Umbilical cord (tissue), 2 donors: ENCODE data around the gene ACSBG1. TPM values are rescaled to one million over a fixed set of nuclear protein-coding genes. Genes with fewer than 3 reads are reported as not detected.
A peak's percentile ranks its signal among the peaks of the same experiment; 100 is the strongest.

Experiments
- DNase-seq: peaks from one replicate; pipeline ENCODE4 v3.0.0-alpha.2; 2015; ENCODE audit warnings: low spot score
- total RNA-seq: library from RNA; depleted of rRNA; stranded (reverse); fragments of >200 nt; gene quantifications from one replicate; pipeline ENCODE4 v1.2.3, GENCODE V29; 2014; ENCODE audit warnings: low replicate concordance; ENCODE audit not compliant: insufficient read depth

Gene ACSBG1
- total RNA-seq, 1 donor from 2014 or later, result 1.2 TPM

DNA sequence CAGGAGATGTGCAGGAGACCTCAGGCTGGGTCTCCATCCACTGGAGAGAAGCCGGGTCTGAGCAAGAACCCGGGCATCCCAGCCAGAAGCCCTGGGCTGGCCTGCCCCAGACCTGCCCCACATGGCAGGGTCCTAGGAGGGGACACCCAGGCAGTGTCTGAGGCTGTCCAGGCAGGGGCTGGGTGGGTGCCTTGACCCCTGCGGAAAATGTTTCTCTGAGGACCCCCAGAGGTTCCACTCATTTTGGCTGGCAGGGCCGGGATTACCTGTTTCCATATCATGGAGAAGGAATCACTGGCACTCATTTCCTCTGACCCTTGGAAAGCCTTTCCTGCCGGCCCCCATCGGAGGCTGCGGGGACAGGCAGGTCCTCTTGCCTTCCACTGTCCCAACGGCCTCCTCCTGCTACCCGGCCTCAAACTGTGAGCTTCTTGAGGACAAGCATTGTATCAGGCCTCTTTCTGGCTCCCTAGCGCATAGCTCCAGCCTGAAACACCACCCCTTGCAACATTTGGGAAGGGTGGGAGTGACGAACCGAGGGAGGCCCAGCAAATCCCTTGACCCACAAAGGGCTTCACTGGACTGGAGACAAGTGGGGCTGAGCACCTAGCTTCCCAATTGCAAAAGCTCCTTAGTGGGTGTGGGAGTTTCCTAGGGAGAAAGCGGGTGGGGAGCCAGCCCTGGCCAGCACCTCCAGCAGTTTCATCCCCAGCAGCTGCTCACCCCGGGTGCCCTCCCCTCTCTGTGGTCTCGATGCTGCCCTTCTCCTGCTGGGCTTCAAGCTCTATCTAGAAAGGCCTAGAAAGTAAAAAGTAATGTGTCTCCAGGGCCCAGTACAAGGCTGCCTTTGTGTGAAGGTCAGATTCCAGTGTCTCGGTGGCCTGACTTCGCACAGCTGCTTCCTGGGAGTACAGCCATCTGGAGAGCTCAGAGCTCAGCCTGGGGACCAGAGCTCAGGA lies 29.7 kb downstream of the ACSBG1 start:
- DNase-seq, result no peak

DNA sequence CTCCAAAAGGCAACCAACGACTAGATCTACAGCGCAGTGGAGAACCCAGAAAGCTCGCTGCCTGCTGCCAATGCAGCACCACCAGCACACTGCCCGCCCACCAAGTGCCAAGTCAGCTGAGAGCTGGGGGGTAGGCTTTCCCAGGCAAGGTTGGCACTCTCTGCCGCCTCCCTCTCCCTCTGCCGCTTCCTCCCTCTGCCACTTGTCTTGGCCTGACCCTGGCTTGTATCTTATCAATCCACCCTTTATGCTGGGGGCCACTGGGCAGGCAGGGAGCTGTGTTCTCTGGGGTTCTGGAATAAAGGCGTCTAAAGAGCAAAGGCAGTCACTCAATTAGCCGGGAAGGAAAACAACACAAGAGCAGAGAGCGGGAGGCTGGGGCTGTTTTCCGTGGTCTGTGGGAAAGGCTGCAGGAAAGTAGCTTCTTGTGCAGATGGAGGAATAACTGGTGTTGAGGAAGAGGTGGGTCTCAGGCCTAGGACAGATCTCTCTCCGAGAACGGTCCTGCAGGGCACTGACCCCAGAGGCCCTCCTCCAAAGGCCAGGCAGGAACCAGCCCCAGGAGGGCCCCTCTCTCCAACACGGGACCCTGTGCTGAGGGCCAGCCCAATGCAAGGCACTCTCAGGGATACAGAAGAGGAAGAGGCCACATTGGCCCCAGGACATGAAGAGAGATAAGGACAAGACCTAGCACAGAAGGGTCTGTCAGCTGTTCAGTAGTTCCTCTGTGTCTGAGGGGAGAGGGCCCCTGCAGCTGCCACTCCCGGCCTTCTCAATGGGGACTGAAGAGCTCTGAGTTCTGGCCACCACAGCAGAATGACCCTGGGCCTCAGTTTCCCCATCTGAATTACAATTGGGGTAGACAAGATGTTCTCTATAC lies 30.8 kb downstream of the ACSBG1 start:
- no peak for DNase-seq

GRCh38 chr15:78201281-78202190 lies 32.8 kb downstream of the ACSBG1 start:
- no peak for DNase-seq

DNA sequence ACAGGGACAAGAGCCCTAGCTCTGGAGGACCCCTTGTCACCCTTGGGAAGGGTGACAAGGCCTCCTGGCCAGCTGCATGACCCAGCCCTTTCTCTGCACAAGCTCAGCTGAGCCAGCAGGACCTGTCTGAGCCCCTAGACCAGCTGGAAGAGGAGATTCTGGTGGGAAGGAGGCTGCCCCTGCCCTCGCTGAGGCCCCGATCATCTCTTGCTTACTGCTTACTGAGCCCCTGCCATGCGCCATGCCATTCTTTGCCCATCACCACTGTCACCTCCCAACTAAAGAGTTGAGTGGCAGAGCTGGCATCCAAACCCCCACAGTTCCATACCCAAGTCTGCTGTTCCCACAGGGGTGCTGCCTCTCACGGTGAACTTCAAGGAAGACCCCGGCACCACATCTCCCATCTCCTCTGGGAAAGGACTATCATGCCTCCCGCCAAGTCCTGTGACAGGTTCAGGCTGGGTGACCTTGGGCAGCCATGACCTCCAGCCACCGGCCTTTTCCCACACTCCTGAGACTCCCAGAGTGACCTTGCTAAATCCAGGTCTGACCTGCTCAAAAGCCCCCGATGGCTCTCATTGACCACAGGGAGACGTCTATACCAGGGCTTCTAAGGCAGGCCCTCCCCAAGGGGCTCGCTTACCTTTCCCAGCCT lies 34.0 kb downstream of the ACSBG1 start:
- no peak for DNase-seq

DNA sequence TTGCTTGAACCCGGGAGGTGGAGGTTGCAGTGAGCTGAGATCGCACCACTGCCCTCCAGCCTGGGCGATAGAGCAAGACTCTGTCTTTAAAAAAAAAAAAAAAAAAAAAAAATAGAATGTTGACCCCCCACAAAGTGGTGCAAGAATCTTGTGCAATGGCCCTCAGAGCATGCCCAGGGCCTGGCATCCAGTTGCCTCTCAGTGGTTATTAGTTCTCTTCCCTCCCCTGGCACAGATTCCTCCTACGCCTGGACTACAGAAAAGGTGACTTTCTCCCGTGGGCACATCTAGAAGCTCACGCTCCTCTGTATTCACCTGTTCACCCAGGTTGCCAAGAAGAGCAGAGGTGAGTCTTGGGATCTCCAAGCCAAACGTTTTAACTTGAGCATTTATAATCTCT lies 36.7 kb downstream of the ACSBG1 start:
- no peak for DNase-seq

GRCh38 chr15:78195735-78196201 lies 38.6 kb downstream of the ACSBG1 start:
- peak; percentile 32 for DNase-seq

GRCh38 chr15:78194568-78194925 lies 39.8 kb downstream of the ACSBG1 start:
- DNase-seq, result no peak

DNA sequence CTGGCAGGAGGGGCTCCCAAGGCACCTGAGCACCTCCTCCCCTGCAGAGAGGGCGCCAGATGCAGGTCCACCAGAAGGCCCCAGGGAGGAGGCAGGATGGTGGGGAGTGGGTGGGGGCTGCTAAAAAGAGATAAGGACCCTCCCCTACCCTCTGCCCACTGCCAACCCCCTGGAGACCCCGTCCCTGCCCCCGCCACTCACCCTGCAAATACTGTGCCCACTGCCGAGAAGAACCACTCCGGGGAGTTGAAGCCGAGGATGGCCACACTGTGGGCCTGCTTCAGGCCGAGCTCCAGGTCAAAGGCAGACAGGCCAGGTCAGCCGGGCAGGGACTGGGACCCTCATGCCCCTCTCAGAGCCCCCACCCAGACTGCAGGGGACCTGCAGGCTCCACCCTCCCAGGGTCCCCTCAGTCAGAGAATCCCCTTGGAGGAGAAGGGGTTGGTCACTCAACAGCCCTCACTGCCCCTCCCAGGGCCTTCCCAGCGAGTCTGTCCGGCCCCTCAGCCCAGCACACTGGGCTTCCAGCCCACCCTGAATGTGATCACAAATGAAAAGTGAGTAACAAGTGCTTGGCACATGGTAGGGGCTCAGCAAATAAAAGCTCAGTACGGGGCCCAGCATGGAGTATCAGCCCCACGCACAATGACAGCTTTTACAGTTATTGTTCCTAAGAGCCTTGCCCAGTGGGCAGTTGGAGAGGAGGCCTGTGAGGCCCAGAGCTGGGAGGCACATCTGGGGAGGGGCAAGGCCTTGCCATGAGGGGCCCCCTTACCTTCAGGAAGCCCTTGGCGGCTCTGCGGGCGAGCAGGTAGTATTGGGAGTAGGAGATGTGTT lies 40.4 kb downstream of the ACSBG1 start:
- DNase-seq, result no peak

DNA sequence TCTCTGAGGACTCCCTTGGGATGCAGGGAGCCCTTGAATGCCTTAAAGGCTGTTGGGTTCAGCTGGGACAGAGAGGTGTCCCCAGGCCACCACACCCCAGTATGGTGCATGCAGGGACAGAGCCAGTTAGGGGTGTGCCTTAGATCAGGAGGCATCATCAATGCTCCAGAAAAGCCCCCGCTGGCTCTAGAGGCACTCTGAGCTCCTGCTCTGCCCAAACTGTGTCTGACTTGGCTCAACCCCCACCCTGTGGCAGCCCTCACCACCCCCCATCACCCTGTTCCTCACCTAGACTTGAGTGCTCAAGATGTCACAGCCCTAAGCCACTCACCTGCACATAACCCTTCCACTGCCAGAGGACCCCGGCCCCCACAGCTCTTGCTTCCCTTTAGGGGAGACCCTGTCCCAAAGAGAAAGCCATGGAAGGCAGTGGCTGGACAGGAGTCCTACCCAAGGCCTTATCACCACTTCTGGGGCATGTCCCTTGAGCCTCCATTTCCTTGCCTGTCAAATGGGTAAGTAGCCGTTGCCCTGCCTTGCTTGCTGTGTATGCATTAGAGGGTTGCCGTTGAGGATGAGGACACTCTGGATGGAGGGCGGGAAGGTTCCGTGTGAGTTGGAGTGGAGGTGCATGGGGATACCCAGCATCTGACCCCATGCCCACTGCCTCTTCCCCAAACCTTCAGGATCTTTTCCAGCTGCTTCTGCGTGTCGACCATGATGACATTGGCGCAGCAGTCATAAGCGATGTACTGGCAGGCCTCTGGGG lies 41.4 kb downstream of the ACSBG1 start:
- DNase-seq, result no peak

DNA sequence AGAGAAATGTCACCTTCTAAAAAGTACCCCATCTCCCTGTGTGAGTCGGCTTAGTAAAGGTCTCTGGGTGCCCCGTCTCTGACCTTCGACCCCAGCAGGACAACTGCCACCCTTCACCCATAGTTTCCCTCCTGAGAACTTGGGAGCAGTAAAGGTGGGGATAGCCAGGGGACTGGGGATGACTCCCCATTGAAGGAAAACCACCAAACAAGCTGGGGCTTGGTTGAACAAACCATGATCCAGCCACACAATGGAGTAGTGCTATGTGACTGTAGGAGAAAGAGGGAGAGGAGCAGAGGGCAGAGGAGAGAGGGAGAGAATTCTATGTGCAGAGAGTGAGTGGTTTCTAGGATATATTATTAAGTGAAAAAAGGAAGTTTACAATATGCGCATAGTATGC lies 51.5 kb downstream of the ACSBG1 start:
- no peak for DNase-seq

DNA sequence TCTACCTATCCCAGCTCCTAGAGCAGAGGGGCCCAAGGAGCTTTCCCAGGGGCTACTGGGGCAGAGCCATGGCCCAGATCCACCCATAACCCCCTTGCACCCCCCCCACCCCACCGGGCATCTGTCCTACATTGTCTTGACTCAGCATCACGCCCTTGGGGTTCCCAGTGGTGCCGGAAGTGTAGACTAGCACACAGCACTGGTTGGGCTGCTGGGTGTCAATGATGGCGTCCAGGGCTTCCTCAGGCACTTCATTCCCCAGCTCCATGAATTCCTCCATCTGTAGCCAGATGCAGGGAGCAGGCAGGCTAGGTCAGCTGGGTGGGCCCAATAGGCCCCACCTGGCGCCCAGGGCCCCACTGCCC lies 52.0 kb downstream of the ACSBG1 start:
- no peak for DNase-seq

DNA sequence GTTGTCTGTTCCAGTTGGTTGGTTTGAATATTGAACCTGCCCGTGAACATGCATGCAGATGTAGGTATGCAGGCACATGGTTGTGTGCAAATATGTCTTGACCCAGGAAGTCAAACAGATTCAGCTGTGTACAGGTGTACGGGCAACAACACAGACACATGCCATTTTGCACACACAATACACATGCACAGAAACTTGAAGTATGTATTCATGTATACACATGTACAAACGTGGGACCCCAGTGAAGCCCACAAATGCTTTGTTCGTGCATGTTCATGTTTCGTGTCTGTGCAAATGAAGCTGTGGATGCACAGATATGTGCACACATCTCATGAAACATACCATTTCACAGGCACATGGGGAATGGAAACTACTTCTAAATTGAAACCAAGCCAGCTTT lies 54.5 kb downstream of the ACSBG1 start:
- no peak for DNase-seq

DNA sequence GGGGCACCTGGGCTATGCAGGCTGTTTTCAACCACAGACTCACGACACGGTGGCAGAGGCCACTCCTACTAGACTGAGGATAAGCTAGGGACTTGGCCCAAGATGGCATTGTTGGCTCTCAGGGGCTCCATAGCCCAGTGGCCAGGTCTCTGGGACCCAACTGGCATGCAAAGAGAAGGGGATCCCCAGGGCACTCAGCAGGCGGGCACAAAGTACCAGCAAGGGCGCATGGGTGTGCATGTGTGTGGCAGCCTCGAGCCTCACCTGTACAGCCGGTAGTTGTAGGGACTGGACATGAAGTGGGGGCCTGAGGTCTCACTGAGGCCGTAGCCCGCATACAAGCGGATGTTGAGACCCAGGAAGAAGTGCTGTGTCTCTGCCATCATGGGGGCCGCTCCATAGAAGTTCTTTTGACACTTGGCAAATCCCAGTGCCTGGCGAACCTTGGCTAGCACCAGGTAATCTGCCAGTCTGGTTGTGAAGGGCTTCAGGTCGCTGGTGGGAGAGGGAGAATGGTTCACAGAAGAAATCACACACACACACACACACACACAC lies 55.0 kb downstream of the ACSBG1 start:
- DNase-seq, result no peak

- no peak for DNase-seq
These were observed 56.3 kb downstream of the ACSBG1 start for GRCh38 chr15:78178064-78178463.

- peak; percentile 17 for DNase-seq
These were observed 56.9 kb downstream of the ACSBG1 start for GRCh38 chr15:78177447-78177873.

- DNase-seq, result no peak
These were observed 59.0 kb downstream of the ACSBG1 start for GRCh38 chr15:78175330-78175729.

DNA sequence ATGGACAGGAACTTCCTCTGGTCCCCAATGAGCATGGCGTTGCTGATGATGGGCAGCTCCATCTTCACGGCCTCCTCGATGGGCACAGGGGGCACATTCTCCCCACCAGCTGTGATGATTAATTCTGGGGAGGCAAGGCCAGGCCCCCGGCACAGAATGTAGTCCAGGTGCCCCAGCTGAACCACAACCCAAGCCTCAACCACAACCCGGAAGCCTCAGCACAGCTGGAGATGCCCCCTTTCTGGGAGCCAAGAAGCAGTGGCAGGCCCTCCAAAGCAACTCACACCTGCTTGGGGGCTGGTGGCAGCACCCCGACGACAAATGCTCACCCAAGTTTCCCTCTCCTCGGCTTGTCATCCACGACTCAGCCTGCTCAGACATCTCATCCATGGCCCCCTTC lies 60.0 kb downstream of the ACSBG1 start:
- DNase-seq, result no peak

GRCh38 chr15:78171864-78172472 lies 62.4 kb downstream of the ACSBG1 start:
- no peak for DNase-seq
